ENCODE data around the gene MPRIP. TPM values are rescaled to one million over a fixed set of nuclear protein-coding genes. Genes with fewer than 3 reads are reported as not detected.

MPRIP gene
- polyA plus RNA-seq, 1 donor from 2014 or later = 47.3 TPM

DNA sequence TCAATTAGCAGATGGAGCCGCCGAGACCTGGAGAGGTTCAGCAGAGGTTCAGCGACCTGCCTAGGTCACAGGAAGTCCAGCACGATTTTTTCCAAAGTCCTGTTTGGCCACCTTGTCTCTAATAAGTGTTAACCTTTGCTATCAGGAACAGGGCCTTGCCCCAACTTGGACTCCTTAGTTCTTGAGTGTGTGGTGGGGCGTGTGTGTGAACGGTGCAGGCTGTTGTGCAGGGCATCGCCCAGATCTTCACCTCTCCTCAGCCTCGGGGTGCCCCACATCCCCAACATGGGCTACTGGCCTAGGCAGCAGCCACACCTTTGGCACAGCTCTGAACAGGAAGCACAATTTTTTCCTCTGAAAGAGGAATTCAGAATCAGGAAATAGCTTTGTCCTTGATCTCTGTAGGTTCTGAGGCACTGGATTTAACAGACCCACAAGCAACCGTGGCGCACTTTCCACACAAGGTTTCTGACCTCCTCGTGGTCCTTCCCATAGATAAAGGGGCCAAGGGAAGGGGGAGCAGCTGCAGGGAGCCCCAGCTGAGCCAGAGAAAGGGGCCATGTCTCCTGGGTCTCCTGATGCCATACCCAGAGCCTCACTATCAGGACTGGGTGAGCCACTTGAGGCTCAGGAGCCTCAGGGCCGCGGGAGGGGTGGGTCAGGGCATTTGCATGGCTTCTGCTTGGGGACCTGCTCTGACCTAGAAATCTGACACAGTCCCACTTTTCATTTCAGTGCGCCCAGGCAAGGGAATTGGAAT is 10.4 kb downstream of the MPRIP start:
- Histone ChIP-seq H3K79me2 (replicated peaks; ENCODE audit: insufficient read depth, low read length) (peaks cover 82% of the 10 kb centered on the region), H2AFZ (ENCODE audit: low read depth, low read length) (no peak overlapping the region), H3F3A (ENCODE audit: insufficient read depth, low read length, poor library complexity, severe bottlenecking) (no peaks in the 10 kb centered on the region), H4K20me1 (ENCODE audit: insufficient read depth) (peaks cover 5% of the 10 kb centered on the region), H3K9ac (ENCODE audit: low read length) (no peak overlapping the region), H3K9me2 (ENCODE audit: insufficient read depth, low read length) (no peaks in the 10 kb centered on the region), H3K36me3 (ENCODE audit: insufficient read depth, low read length) (no peaks in the 10 kb centered on the region), H3K9me3 (ENCODE audit: low read length) (no peaks in the 10 kb centered on the region), H3K4me2 (ENCODE audit: low read length) (no peak overlapping the region), H3K27ac (ENCODE audit: low read length) (no peak overlapping the region), H3K27me3 (ENCODE audit: insufficient read depth, low read depth, low read length) (no peaks in the 10 kb centered on the region), H3K4me3 (ENCODE audit: low read length) (no peak overlapping the region)
- TF ChIP-seq SMC3 (conservative IDR thresholded peaks at IDR 0.05; ENCODE audit: poor library complexity) = no peak
- no peak for TF ChIP-seq POLR2AphosphoS5 (IDR thresholded peaks at IDR 0.05)
- no peak for TF ChIP-seq REST (IDR thresholded peaks at IDR 0.05; ENCODE audit: borderline replicate concordance)
- no peak for TF ChIP-seq MXI1 (conservative IDR thresholded peaks at IDR 0.05; ENCODE audit: poor library complexity, severe bottlenecking)
- no peak for TF ChIP-seq CTCF (IDR thresholded peaks at IDR 0.05; ENCODE audit: poor library complexity, severe bottlenecking)
- TF ChIP-seq TAF1 (IDR thresholded peaks at IDR 0.05; ENCODE audit: low read depth) = no peak
- no peak for TF ChIP-seq RAD21 (conservative IDR thresholded peaks at IDR 0.05)
- no peak for TF ChIP-seq EP300 (conservative IDR thresholded peaks at IDR 0.05; ENCODE audit: poor library complexity, severe bottlenecking)
- no peak for TF ChIP-seq EZH2 (IDR thresholded peaks at IDR 0.05; ENCODE audit: borderline replicate concordance, insufficient read depth, low read length, poor library complexity, severe bottlenecking)

GRCh38 chr17:17053446-17054379 is 11.5 kb downstream of the MPRIP start:
- Histone ChIP-seq H3F3A (ENCODE audit: insufficient read depth, low read length, poor library complexity, severe bottlenecking) (no peaks in the 10 kb centered on the region), H3K4me3 (ENCODE audit: low read length) (no peak overlapping the region), H3K9me3 (ENCODE audit: low read length) (no peaks in the 10 kb centered on the region), H2AFZ (ENCODE audit: low read depth, low read length) (no peak overlapping the region), H3K27me3 (ENCODE audit: insufficient read depth, low read depth, low read length) (no peaks in the 10 kb centered on the region), H3K9me2 (ENCODE audit: insufficient read depth, low read length) (no peaks in the 10 kb centered on the region), H3K27ac (ENCODE audit: low read length) (no peak overlapping the region), H3K36me3 (ENCODE audit: insufficient read depth, low read length) (no peaks in the 10 kb centered on the region), H3K79me2 (replicated peaks; ENCODE audit: insufficient read depth, low read length) (peaks cover 72% of the 10 kb centered on the region), H4K20me1 (ENCODE audit: insufficient read depth) (peaks cover 5% of the 10 kb centered on the region), H3K9ac (ENCODE audit: low read length) (no peak overlapping the region), H3K4me2 (ENCODE audit: low read length) (no peak overlapping the region)
- TF ChIP-seq RAD21 (conservative IDR thresholded peaks at IDR 0.05) (no peak), REST (IDR thresholded peaks at IDR 0.05; ENCODE audit: borderline replicate concordance) (no peak), CTCF (IDR thresholded peaks at IDR 0.05; ENCODE audit: poor library complexity, severe bottlenecking) (no peak), SMC3 (conservative IDR thresholded peaks at IDR 0.05; ENCODE audit: poor library complexity) (no peak), TAF1 (IDR thresholded peaks at IDR 0.05; ENCODE audit: low read depth) (no peak), POLR2AphosphoS5 (IDR thresholded peaks at IDR 0.05) (no peak), EP300 (conservative IDR thresholded peaks at IDR 0.05; ENCODE audit: poor library complexity, severe bottlenecking) (no peak), MXI1 (conservative IDR thresholded peaks at IDR 0.05; ENCODE audit: poor library complexity, severe bottlenecking) (no peak)
